T-helper 2 cell (primary cell): ENCODE measurements around the gene TNS2.
A peak's percentile ranks its signal among the peaks of the same experiment; 100 is the strongest.
"Not testable (repeated sequence)": the region's sequence is repeated elsewhere in the genome, so short reads cannot be mapped to it uniquely, and the experiment has no call there.

Experiments used
- DNase-seq, 5 experiments: peaks; one replicate each; pipeline versions ENCODE4 v3.0.0 to v3.0.0-alpha.2; 2012 to 2022
- total RNA-seq, 2 donors: gene quantifications; one replicate each; lab custom pipeline; 2026; lab: John Stamatoyannopoulos, UW

Gene TNS2
- total RNA-seq = 2.5 to 3.0 reads per million in 2 donors

- DNase-seq = no peak
Observed at GRCh38 chr12:53049571-53050318, at the start of gene TNS2. Gene TNS2, plus strand, starts transcription at chr12:53050065. Its CDS starts 121 bp downstream, at chr12:53050186.

- no peak for DNase-seq
Observed at GRCh38 chr12:53004178-53004577, 45.7 kb upstream of the TNS2 start.

GRCh38 chr12:53004582-53004981, 45.3 kb upstream of the TNS2 start:
- no peak for DNase-seq

- peak in 1 of 5 experiments; percentile 8 for DNase-seq
Observed at GRCh38 chr12:53005215-53005985, 44.5 kb upstream of the TNS2 start.

- DNase-seq = peak; percentile 99 to 100 (median 99)
Observed at GRCh38 chr12:53005986-53006809, 43.7 kb upstream of the TNS2 start, which contains the start of gene EIF4B. Gene EIF4B, plus strand, starts transcription at chr12:53006456. Its CDS starts 28 bp downstream, at chr12:53006484.

GRCh38 chr12:53006810-53007309, 43.0 kb upstream of the TNS2 start:
- peak; percentile 61 to 85 (median 68) for DNase-seq

- DNase-seq = no peak
Observed at GRCh38 chr12:53007343-53007742, 42.5 kb upstream of the TNS2 start.

- DNase-seq = not testable (repeated sequence)
Observed at GRCh38 chr12:53008760-53009159, 41.1 kb upstream of the TNS2 start.

GRCh38 chr12:53010955-53011354, 38.9 kb upstream of the TNS2 start:
- no peak for DNase-seq

GRCh38 chr12:53011889-53012288, 38.0 kb upstream of the TNS2 start:
- DNase-seq = no peak

- no peak for DNase-seq
Observed at GRCh38 chr12:53012928-53013327, 36.9 kb upstream of the TNS2 start.

- no peak for DNase-seq
Observed at GRCh38 chr12:53014709-53015108, 35.2 kb upstream of the TNS2 start.

- no peak for DNase-seq
Observed at GRCh38 chr12:53025250-53025649, 24.6 kb upstream of the TNS2 start.

GRCh38 chr12:53027014-53027413, 22.9 kb upstream of the TNS2 start:
- not testable (repeated sequence) for DNase-seq

- DNase-seq = no peak
Observed at GRCh38 chr12:53031616-53032015, 18.2 kb upstream of the TNS2 start.

- not testable (repeated sequence) for DNase-seq
Observed at GRCh38 chr12:53033832-53034231, 16.0 kb upstream of the TNS2 start.

- no peak for DNase-seq
Observed at GRCh38 chr12:53034459-53034858, 15.4 kb upstream of the TNS2 start.

- DNase-seq = no peak
Observed at GRCh38 chr12:53036802-53037201, 13.1 kb upstream of the TNS2 start.

GRCh38 chr12:53039851-53040250, 10.0 kb upstream of the TNS2 start:
- no peak for DNase-seq

- no peak for DNase-seq
Observed at GRCh38 chr12:53042607-53043454, 7.0 kb upstream of the TNS2 start.

- no peak for DNase-seq
Observed at GRCh38 chr12:53044052-53044581, 5.7 kb upstream of the TNS2 start.
